ENCODE measurements around the gene KAZN. TPM values are rescaled to one million over a fixed set of nuclear protein-coding genes. Genes with fewer than 3 reads are reported as not detected.

The KAZN gene
- total RNA-seq, 1 donor from 2014 or later, result 37.2 TPM

- ATAC-seq (no peak), DNase-seq (ENCODE audit: low spot score) (no peak)
- intact Hi-C loops (cut with DNase I), result no loop called here
These were observed 32.5 kb downstream of the KAZN start for GRCh38 chr1:14630986-14631385.

GRCh38 chr1:14631421-14631820 is 32.9 kb downstream of the KAZN start:
- intact Hi-C loops (cut with DNase I), result no loop called here
- DNase-seq (ENCODE audit: low spot score) (no peak), ATAC-seq (no peak)

GRCh38 chr1:14634486-14634885 is 36.0 kb downstream of the KAZN start:
- DNase-seq (ENCODE audit: low spot score), result no peak
- ATAC-seq, result peak; percentile 59
- intact Hi-C loops (cut with DNase I), result no loop called here

- intact Hi-C loops (cut with DNase I), result no loop called here
- DNase-seq (ENCODE audit: low spot score), result no peak
These were observed 36.9 kb downstream of the KAZN start for GRCh38 chr1:14635421-14635820.

GRCh38 chr1:14636897-14637632 is 38.6 kb downstream of the KAZN start:
- intact Hi-C loops (cut with DNase I), result no loop called here
- no peak for ATAC-seq
- DNase-seq (ENCODE audit: low spot score), result no peak

More at GRCh38 chr1:14635421-14635820, 36.9 kb downstream of the KAZN start:
- no peak for ATAC-seq

GRCh38 chr1:14639291-14640050 is 41.0 kb downstream of the KAZN start:
- DNase-seq (ENCODE audit: low spot score) (no peak), ATAC-seq (no peak)
- intact Hi-C loops (cut with DNase I), result no loop called here

- ATAC-seq (no peak), DNase-seq (ENCODE audit: low spot score) (no peak)
- intact Hi-C loops (cut with DNase I), result no loop called here
These were observed 44.2 kb downstream of the KAZN start for GRCh38 chr1:14642712-14643111.

GRCh38 chr1:14646973-14647372 is 48.5 kb downstream of the KAZN start:
- intact Hi-C loops (cut with DNase I), result no loop called here
- no peak for DNase-seq (ENCODE audit: low spot score)
- no peak for ATAC-seq

- DNase-seq (ENCODE audit: low spot score) (no peak), ATAC-seq (peak; percentile 84)
- intact Hi-C loops (cut with DNase I), result no loop called here
These were observed 49.3 kb downstream of the KAZN start for GRCh38 chr1:14647777-14648176.

GRCh38 chr1:14648391-14648790 is 49.9 kb downstream of the KAZN start:
- intact Hi-C loops (cut with DNase I), result no loop called here
- DNase-seq (ENCODE audit: low spot score) (no peak), ATAC-seq (no peak)

GRCh38 chr1:14648896-14649855 is 50.7 kb downstream of the KAZN start:
- ATAC-seq (no peak), DNase-seq (ENCODE audit: low spot score) (no peak)
- intact Hi-C loops (cut with DNase I), result no loop called here

- ATAC-seq (no peak), DNase-seq (ENCODE audit: low spot score) (no peak)
- intact Hi-C loops (cut with DNase I), result no loop called here
These were observed 51.5 kb downstream of the KAZN start for GRCh38 chr1:14649976-14650375.

- DNase-seq (ENCODE audit: low spot score) (no peak), ATAC-seq (no peak)
- intact Hi-C loops (cut with DNase I), result no loop called here
These were observed 52.5 kb downstream of the KAZN start for GRCh38 chr1:14650951-14651350.

GRCh38 chr1:14652840-14653239 is 54.4 kb downstream of the KAZN start:
- intact Hi-C loops (cut with DNase I), result no loop called here
- no peak for DNase-seq (ENCODE audit: low spot score)
- ATAC-seq, result no peak

GRCh38 chr1:14653461-14653960 is 55.0 kb downstream of the KAZN start:
- ATAC-seq (no peak), DNase-seq (ENCODE audit: low spot score) (no peak)
- intact Hi-C loops (cut with DNase I), result no loop called here

GRCh38 chr1:14654554-14654953 is 56.1 kb downstream of the KAZN start:
- DNase-seq (ENCODE audit: low spot score), result no peak
- intact Hi-C loops (cut with DNase I), result no loop called here

GRCh38 chr1:14655385-14655784 is 56.9 kb downstream of the KAZN start:
- DNase-seq (ENCODE audit: low spot score) (no peak), ATAC-seq (no peak)
- intact Hi-C loops (cut with DNase I), result no loop called here

More at GRCh38 chr1:14654554-14654953, 56.1 kb downstream of the KAZN start:
- ATAC-seq, result no peak

GRCh38 chr1:14656384-14656937 is 58.0 kb downstream of the KAZN start:
- DNase-seq (ENCODE audit: low spot score) (no peak), ATAC-seq (no peak)
- intact Hi-C loops (cut with DNase I), result no loop called here

- DNase-seq (ENCODE audit: low spot score) (no peak), ATAC-seq (no peak)
- intact Hi-C loops (cut with DNase I), result no loop called here
These were observed 60.2 kb downstream of the KAZN start for GRCh38 chr1:14658642-14659041.

Data from sciatic nerve (tissue), 2 donors.